ENCODE measurements around the gene ZFYVE19. TPM values are rescaled to one million over a fixed set of nuclear protein-coding genes. Genes with fewer than 3 reads are reported as not detected.

ZFYVE19 gene
- total RNA-seq, 1 donor from 2014 or later: 39.3 TPM

DNA sequence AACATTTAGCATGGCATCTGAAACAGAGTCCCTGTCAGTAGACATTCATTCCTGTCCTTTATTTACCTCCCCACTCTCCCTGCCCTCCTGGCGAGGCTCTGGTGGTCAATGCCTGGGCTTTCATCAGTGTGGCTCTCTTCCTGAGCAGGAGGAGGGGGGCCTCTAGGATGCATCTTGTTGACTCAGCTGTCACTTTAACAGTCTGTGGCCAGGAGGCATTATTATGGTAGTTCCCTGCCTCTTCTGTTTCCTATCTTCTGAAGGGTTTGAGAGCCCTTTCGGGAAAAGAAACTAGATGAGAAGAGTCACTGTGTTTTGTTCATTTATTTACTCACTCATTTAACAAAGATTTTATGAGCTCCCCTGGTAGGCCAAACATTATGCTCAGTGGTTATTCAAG is 24.0 kb downstream of the ZFYVE19 start:
- Mint-ChIP-seq H3K27me3 (ENCODE audit: low read depth) (no peaks in the 10 kb centered on the region), H3K27ac (no peak overlapping the region), H3K4me1 (ENCODE audit: low read depth) (no peaks in the 10 kb centered on the region), H3K9me3 (no peaks in the 10 kb centered on the region), H3K4me3 (ENCODE audit: low read depth) (no peak overlapping the region), H3K36me3 (ENCODE audit: low read depth) (no peaks in the 10 kb centered on the region)
- no peak for DNase-seq (ENCODE audit: low spot score)
- intact Hi-C loops (cut with micrococcal nuclease): no loop called here

DNA sequence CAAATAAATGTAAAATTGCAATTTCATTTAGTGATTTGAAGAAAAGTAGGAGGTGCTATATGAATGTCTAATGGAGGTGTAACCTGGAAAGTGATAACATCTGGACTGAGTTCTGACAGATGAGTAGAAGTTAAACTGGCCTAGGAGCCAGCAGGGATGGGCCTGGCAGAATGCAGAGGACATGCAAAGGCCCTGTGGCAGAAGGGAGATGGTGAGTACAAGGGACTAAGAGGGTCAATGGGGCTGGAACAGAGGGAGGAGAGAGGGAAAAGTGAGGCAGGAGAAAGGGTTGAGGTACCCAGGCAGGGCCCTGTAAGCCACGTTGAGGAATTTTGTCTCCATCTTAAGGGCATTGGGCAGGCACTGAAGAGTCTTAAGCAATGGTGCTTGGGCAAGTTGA is 25.0 kb downstream of the ZFYVE19 start:
- intact Hi-C loops (cut with micrococcal nuclease): no loop called here
- H3K4me1 Mint-ChIP-seq (ENCODE audit: low read depth): no peaks in the 10 kb centered on the region
- no peaks in the 10 kb centered on the region for H3K36me3 Mint-ChIP-seq (ENCODE audit: low read depth)
- no peak for DNase-seq (ENCODE audit: low spot score)
- no peaks in the 10 kb centered on the region for H3K27me3 Mint-ChIP-seq (ENCODE audit: low read depth)
- no peak overlapping the region for H3K4me3 Mint-ChIP-seq (ENCODE audit: low read depth)
- no peak overlapping the region for H3K27ac Mint-ChIP-seq
- no peaks in the 10 kb centered on the region for H3K9me3 Mint-ChIP-seq

DNA sequence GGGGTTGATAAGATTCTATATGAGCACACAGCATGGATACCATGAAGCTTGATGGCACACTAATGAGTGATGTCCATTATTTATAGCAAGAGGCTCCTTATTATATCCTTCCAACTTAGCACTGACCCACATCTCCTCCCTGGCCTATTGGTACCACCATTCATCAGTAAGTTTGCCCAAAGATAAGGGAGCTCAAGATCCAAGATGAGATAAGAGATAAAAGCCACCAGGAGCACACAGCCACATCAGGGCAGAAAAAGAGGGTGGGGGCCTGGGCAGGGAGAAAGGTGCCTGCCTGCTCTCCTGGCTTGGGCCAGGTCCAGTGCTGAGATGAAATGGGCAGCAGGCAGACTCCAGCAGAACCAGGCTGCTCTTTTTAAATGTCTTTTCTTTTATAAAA is 26.0 kb downstream of the ZFYVE19 start:
- H3K27ac Mint-ChIP-seq: no peak overlapping the region

DNA sequence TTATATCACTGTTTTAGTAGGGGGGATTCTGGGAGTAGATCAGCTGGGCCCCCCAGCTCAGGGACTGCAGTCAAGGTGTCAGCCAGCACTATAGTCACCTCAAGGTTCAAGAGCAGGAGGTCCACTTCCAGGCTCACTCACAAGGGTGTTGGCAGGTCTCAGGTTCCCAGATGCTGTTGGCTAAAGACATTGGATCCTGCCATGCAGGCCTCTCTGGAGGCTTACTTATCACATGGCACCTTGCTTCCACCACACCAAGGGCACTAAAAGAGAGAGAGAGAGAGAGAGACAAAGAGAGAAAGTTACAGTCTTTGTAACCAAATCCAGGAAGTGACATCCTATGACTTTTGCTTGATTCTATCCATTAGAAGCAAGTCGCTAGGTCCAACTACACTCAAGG is 29.1 kb downstream of the ZFYVE19 start:
- Mint-ChIP-seq H3K27ac (no peak overlapping the region), H3K9me3 (no peaks in the 10 kb centered on the region), H3K4me3 (ENCODE audit: low read depth) (no peak overlapping the region), H3K36me3 (ENCODE audit: low read depth) (no peaks in the 10 kb centered on the region), H3K27me3 (ENCODE audit: low read depth) (peaks cover 4% of the 10 kb centered on the region), H3K4me1 (ENCODE audit: low read depth) (no peaks in the 10 kb centered on the region)
- intact Hi-C loops (cut with micrococcal nuclease): no loop called here
- no peak for DNase-seq (ENCODE audit: low spot score)

More for the DNA sequence above, 26.0 kb downstream of the ZFYVE19 start:
- Mint-ChIP-seq H3K36me3 (ENCODE audit: low read depth) (no peaks in the 10 kb centered on the region), H3K9me3 (no peaks in the 10 kb centered on the region), H3K4me1 (ENCODE audit: low read depth) (no peaks in the 10 kb centered on the region), H3K4me3 (ENCODE audit: low read depth) (no peak overlapping the region), H3K27me3 (ENCODE audit: low read depth) (no peaks in the 10 kb centered on the region)
- intact Hi-C loops (cut with micrococcal nuclease): no loop called here
- DNase-seq (ENCODE audit: low spot score): no peak

DNA sequence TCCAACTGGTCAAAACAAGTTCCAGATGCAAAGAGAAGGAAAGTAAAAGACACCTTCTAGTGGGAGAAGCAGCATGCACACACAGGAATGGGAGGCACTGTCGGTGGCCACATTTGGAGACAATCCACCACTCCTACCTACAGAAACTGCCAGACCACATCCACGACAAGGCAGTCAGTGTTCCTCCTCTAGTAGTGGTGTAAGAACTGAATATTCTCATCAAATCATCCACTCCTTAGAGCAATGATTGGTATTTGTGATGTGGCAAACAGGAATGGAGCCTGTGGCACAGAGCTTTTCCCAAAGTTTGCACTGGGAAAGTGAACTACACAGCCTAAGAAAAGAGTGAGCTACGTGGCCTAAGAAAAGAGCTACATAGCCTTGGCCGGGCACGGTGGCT is 31.9 kb downstream of the ZFYVE19 start:
- intact Hi-C loops (cut with micrococcal nuclease): no loop called here

DNA sequence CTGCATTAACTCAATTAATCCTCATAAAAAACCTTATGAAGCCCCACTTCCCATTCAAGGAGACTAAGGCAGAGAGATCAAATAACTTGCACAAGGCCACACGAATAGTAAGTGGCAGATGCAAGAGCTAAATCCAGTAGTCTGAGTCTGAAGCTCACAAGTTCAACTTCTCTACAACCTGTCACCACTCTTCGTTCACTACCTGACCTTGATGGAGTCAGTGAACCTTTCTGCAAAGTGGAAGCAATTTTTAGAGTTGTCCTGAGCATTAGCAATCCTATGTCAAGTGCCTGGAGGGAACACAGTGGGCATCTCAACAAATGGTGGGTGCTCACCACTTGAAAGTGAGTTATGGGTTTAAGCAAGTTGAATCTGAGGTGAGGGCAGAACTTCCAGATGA is 34.9 kb downstream of the ZFYVE19 start:
- H3K27me3 Mint-ChIP-seq (ENCODE audit: low read depth): peaks cover 24% of the 10 kb centered on the region
- H3K9me3 Mint-ChIP-seq: no peaks in the 10 kb centered on the region
- no peak overlapping the region for H3K27ac Mint-ChIP-seq
- peaks cover 12% of the 10 kb centered on the region for H3K4me1 Mint-ChIP-seq (ENCODE audit: low read depth)
- no peak overlapping the region for H3K4me3 Mint-ChIP-seq (ENCODE audit: low read depth)
- H3K36me3 Mint-ChIP-seq (ENCODE audit: low read depth): peaks cover 7% of the 10 kb centered on the region
- DNase-seq (ENCODE audit: low spot score): no peak
- intact Hi-C loops (cut with micrococcal nuclease): no loop called here

More for the DNA sequence above, 31.9 kb downstream of the ZFYVE19 start:
- peaks cover 21% of the 10 kb centered on the region for H3K27me3 Mint-ChIP-seq (ENCODE audit: low read depth)
- no peaks in the 10 kb centered on the region for H3K9me3 Mint-ChIP-seq
- H3K4me3 Mint-ChIP-seq (ENCODE audit: low read depth): no peak overlapping the region
- DNase-seq (ENCODE audit: low spot score): no peak
- H3K4me1 Mint-ChIP-seq (ENCODE audit: low read depth): peaks cover 3% of the 10 kb centered on the region
- H3K36me3 Mint-ChIP-seq (ENCODE audit: low read depth): no peaks in the 10 kb centered on the region
- H3K27ac Mint-ChIP-seq: no peak overlapping the region

DNA sequence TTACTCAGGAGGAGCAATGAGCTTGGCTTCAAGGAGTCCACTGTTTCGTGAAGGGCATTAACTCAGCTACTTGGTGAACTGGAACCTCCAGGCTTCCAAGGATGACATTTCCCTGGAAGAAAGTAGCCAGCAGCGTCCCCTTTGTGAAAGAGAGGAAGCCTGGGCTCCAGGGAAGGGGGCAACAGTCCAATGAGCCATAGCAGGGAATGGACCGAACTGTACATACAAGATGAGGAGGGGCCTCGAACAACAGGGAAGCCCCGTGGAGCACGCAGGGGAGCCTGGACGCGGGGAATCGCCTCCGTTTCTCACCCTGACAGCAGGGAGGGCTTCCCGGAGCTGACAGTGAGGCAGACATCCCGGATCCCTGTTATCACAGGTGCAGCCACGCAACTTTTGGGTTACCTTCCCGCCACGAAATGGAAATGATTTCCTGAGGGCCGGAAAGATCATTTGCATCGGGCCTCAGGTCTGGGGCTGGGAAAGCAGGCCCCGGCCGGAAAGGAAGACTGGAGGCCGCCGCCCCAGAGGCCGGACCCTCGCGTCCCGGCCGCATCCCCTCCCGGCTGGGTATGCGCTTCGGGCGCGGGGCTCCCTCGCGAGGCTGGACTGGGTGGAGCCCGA is 36.5 kb downstream of the ZFYVE19 start:
- H3K9me3 Mint-ChIP-seq: no peaks in the 10 kb centered on the region
- no peak for DNase-seq (ENCODE audit: low spot score)
- peaks cover 21% of the 10 kb centered on the region for H3K4me1 Mint-ChIP-seq (ENCODE audit: low read depth)
- intact Hi-C loops (cut with micrococcal nuclease): no loop called here
- H3K4me3 Mint-ChIP-seq (ENCODE audit: low read depth): peak overlapping the region; percentile 74
- H3K27me3 Mint-ChIP-seq (ENCODE audit: low read depth): peaks cover 24% of the 10 kb centered on the region
- peaks cover 7% of the 10 kb centered on the region for H3K36me3 Mint-ChIP-seq (ENCODE audit: low read depth)
- H3K27ac Mint-ChIP-seq: no peak overlapping the region

DNA sequence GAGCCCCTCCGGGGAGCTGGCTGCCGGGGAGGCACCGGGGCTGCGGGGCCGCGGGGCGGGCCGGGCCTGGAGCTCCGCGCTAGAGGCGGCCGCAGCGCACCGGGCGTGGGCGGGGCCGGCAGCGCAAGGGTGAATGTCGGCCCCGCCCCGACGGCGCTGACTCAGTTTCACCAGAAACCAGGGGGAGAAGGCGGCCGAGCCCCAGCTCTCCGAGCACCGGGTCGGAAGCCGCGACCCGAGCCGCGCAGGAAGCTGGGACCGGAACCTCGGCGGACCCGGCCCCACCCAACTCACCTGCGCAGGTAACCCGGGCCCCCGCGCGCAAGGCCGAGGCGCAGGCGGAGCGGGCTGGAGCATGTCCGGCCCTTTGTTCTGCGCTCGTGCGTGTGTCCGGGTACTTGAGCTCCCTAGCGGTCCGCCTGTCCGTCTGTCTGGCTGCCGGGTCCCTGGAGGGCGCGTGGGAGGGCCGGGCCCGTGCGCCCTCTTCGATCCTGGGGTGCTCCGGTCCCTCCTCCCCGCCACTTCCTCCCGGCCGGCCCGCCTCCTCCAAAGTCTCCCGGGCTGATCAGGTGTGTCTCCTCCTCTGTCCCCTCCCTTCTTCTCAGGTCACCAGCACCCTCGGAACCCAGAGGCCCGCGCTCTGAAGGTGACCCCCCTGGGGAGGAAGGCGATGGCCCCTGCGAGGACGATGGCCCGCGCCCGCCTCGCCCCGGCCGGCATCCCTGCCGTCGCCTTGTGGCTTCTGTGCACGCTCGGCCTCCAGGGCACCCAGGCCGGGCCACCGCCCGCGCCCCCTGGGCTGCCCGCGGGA is 37.2 kb downstream of the ZFYVE19 start, which contains the start of gene SPINT1:
Gene SPINT1 (plus strand): TSS at position 164 of the 811 bp plus-strand sequence. CDS start 507 bp downstream, at position 671.
- Mint-ChIP-seq H3K4me3 (ENCODE audit: low read depth) (peak within 1 kb of the TSS; percentile 87), H3K27me3 (ENCODE audit: low read depth) (peaks cover 24% of the 10 kb centered on the region), H3K4me1 (ENCODE audit: low read depth) (peaks cover 21% of the 10 kb centered on the region), H3K27ac (peak within 1 kb of the TSS; percentile 24), H3K36me3 (ENCODE audit: low read depth) (peaks cover 7% of the 10 kb centered on the region), H3K9me3 (no peaks in the 10 kb centered on the region)
- intact Hi-C loops (cut with micrococcal nuclease): loop anchor here (1.0 kb wide), 1 partner anchor 37 kb away; the partner anchor contains the start of genes DNAJC17 and ZFYVE19
- DNase-seq (ENCODE audit: low spot score): peak; percentile 26

DNA sequence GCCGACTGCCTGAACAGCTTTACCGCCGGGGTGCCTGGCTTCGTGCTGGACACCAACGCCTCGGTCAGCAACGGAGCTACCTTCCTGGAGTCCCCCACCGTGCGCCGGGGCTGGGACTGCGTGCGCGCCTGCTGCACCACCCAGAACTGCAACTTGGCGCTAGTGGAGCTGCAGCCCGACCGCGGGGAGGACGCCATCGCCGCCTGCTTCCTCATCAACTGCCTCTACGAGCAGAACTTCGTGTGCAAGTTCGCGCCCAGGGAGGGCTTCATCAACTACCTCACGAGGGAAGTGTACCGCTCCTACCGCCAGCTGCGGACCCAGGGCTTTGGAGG is 37.8 kb downstream of the ZFYVE19 start:
- Mint-ChIP-seq H3K27ac (peak overlapping the region; percentile 24), H3K36me3 (ENCODE audit: low read depth) (peaks cover 7% of the 10 kb centered on the region), H3K27me3 (ENCODE audit: low read depth) (peaks cover 24% of the 10 kb centered on the region), H3K9me3 (no peaks in the 10 kb centered on the region), H3K4me3 (ENCODE audit: low read depth) (peak overlapping the region; percentile 87), H3K4me1 (ENCODE audit: low read depth) (peaks cover 21% of the 10 kb centered on the region)
- DNase-seq (ENCODE audit: low spot score): peak; percentile 20
- intact Hi-C loops (cut with micrococcal nuclease): loop anchor here (1.0 kb wide), 1 partner anchor 37 kb away; the partner anchor contains the start of genes DNAJC17 and ZFYVE19

DNA sequence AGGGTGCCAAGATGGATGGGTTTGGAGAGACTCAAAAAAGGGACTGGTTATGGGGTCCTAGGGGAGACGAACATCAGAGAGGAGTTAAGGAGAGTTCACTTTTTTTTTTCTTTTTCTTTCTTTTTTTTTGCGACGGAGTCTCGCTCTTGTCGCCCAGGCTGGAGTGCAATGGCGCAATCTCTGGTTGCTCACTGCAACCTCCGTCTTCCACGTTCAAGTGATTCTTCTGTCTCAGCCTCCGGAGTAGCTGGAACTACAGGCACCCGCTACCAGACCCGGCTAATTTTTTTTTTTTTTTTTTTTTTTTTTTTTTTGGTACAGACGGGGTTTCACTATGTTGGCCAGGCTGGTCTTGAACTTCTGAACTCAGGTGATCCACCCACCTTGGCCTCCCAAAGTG is 38.1 kb downstream of the ZFYVE19 start:
- Mint-ChIP-seq H3K4me3 (ENCODE audit: low read depth) (peak overlapping the region; percentile 87), H3K27me3 (ENCODE audit: low read depth) (peaks cover 23% of the 10 kb centered on the region), H3K36me3 (ENCODE audit: low read depth) (peaks cover 7% of the 10 kb centered on the region), H3K9me3 (no peaks in the 10 kb centered on the region), H3K4me1 (ENCODE audit: low read depth) (peaks cover 21% of the 10 kb centered on the region), H3K27ac (peak overlapping the region; percentile 24)
- intact Hi-C loops (cut with micrococcal nuclease): no loop called here
- DNase-seq (ENCODE audit: low spot score): no peak

DNA sequence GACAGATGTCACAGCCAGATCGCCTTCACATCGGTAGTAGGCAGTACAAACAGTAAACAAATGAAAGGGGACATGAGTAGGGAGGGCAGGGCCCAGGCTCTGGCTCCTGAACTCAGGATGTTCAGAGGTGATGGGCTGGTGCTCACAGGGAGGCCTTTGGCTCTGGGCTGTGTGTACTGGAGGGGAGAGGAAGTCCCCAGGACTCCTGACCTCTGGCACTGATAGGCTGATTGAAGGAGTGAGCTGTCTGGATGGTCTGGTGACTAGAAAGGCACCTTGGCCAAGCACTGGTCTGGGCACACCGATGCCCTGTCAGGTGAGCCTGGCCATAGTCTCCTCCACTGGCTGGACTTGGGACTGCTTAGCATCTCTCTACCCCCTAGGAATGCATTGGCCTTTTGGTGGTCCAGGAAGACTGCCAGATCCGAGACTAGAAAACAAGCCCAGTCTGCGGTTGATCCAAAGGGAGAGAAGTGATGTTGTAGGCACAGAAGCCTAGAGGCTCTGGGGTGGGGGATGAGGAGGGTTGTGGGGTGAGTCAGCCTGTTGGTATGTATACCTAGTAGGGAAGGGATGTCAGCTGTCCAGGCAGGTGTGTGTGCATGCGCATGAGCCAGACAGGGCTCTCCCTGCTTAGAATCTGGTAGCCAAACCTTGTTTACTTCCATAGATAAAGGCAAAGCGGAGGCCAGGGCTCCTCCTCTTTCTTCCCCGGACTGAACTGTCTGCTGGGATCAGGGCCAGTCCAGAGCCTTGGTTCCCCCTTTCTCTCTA is 38.8 kb downstream of the ZFYVE19 start:
- Mint-ChIP-seq H3K9me3 (no peaks in the 10 kb centered on the region), H3K27me3 (ENCODE audit: low read depth) (peaks cover 22% of the 10 kb centered on the region), H3K4me3 (ENCODE audit: low read depth) (peak overlapping the region; percentile 54), H3K36me3 (ENCODE audit: low read depth) (peaks cover 7% of the 10 kb centered on the region), H3K27ac (no peak overlapping the region), H3K4me1 (ENCODE audit: low read depth) (peaks cover 21% of the 10 kb centered on the region)
- intact Hi-C loops (cut with micrococcal nuclease): no loop called here
- DNase-seq (ENCODE audit: low spot score): no peak

DNA sequence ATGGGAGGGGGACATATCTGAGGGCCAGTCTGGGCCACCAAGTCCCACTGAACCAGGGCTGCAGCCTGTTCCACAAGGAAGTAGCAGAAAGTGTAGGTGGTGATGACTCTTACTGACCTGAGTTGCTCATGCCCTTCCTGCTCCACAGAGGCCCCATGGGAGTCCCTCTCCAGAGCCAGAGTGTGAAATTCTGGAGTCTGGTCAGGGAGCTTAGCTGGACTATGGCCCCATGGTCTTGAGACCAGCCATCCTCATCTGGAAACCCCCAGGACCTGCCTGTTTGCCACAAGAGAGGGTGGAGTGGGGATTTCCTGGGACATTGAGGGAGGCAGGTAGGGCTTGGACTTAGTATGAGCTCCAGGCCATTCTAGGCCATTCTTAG is 39.9 kb downstream of the ZFYVE19 start:
- peaks cover 21% of the 10 kb centered on the region for H3K4me1 Mint-ChIP-seq (ENCODE audit: low read depth)
- H3K4me3 Mint-ChIP-seq (ENCODE audit: low read depth): no peak overlapping the region
- peaks cover 13% of the 10 kb centered on the region for H3K27me3 Mint-ChIP-seq (ENCODE audit: low read depth)
- no peak overlapping the region for H3K27ac Mint-ChIP-seq
- peaks cover 7% of the 10 kb centered on the region for H3K36me3 Mint-ChIP-seq (ENCODE audit: low read depth)
- no peak for DNase-seq (ENCODE audit: low spot score)
- H3K9me3 Mint-ChIP-seq: no peaks in the 10 kb centered on the region
- intact Hi-C loops (cut with micrococcal nuclease): no loop called here

Measured in activated T-helper 2 cell treated with anti-CD3 and anti-CD28 coated beads, Interferon-gamma antibody, Interleukin-2, Interleukin-4, amounts not matched to agents 10 μg/mL and 5 μg/mL and 100 μg/mL, durations not matched to agents 14 hours and 24 hours and 36 hours (primary cell).